GM19467 (cell line): ENCODE measurements around the gene PDP2.
"Not testable (repeated sequence)": the region's sequence is repeated elsewhere in the genome, so short reads cannot be mapped to it uniquely, and the experiment has no call there.

Source experiments
- ATAC-seq: cut with Tn5 transposase; IDR thresholded peaks from one replicate; pipeline ENCODE4 v1.9.1; 2021; ENCODE audit warnings: mild to moderate bottlenecking, moderate library complexity; ENCODE audit not compliant: unreplicated experiment

PDP2 gene

DNA sequence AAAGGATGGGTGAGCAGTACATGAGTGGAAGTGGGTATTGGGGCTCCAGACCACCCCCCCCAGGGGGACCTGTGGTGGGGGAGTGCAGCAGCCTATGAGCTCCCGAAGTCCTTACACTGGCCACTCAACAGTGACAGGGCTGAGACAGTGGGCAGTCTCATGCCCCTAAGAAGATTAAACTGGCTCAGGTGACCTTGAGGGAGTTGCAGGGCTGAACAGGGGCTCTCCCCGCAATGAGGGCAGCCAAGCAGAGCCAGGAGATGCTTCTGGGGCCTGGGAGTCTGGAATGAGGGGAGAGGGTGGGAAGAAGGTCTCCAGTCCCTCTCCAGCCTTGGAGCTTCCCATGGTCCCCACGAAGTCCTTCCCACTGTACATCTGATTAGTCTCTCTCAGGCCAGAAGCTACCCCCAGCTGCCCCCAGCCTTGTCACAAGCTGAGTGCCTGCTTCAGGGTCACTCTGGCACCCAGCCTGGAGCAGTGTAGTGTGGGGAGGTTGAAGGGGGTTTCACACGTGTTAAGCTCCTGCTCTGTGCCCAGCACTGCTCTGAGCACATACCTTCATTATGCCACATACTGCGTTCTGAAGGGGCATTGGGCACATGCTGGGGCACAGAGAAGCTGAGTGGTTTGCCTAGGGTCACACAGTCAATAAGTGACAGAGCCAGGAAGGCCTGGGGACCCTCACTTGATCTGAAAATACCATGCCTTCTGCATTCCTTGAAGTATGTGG lies 39.4 kb downstream of the PDP2 start:
- ATAC-seq: no peak

DNA sequence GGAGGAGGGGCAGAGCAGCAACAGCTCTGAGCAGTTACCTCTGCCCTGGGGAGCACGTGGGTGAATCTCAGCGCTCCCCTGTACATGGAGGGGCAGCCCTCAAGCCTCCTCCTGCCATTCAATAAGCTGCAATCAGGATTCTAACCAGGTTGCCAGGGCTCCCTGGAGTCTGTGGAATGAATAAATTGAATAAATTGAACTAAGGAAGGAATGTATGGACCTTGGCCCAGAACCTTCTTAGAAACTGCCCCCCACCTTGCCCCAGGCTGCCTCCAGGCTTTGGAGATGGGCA lies 39.9 kb downstream of the PDP2 start:
- no peak for ATAC-seq

DNA sequence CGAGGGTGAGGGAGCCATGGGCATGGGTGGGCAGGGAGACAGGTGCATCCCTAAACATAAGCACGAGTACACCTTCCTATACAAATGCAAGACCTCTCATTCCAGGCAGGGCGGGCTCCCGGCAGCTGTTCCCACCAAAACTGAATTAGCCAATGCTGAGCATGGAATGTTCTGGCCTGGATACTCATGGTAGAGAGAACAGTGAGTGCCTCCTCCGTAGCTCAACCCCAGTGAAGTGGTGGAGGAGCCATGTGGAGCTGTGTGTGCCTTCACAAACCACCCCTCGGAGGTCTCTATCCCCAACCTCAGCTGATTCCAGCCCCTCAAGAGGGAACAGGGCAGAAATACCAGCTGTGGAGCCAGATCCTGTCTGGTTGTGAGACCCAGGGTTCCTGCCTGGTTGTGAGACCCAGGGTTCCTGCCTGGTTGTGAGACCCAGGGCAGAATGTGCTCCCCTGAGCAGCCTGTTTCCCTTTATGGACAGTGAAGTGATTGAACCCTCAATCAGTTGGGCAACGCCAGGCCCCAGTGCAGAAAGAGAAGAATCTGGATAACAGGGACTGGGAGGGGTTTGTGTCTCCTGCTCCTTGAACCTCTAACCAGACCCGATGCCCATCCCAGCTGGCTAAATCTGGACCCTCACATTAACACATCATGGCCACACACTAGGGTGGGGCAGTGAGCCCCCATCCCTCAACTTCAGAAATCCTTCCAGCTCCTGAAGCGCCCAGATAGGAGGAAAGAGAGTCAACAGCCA lies 40.8 kb downstream of the PDP2 start:
- no peak for ATAC-seq

DNA sequence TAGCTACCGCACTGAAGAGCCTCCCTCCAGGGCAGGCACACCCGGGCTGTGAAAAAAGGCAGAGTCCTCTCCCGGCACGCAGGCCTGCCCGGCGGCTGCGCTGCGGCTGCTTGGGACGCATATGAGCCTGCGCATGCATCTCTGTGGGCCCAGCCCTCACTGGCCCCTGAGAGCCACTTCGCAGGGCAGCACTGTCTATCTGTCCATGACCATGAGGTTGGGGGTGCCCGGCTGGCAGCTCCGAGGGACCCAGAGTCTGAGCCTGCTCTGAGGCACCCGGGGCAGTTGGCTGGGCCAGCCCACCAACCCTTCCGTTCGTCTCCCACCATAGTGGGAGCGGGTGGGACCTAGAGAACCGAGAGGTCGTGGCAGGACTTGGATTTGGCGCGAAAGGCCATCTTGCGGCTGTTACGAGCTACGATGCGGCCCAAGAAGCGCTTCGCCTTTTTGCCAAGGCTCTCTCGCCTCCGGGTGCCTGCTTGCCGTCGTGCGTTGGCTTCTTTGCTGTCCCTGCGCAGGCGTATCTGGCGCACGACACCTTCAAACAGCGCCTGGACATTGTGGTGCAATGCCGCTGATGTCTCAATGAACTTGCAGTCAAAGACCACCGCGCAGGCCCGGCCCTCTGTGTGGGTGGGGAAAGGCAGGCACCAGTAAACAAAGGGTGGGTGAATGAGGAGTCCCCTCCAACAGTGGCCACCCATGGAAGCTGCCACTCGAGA lies 41.6 kb downstream of the PDP2 start:
- no peak for ATAC-seq

DNA sequence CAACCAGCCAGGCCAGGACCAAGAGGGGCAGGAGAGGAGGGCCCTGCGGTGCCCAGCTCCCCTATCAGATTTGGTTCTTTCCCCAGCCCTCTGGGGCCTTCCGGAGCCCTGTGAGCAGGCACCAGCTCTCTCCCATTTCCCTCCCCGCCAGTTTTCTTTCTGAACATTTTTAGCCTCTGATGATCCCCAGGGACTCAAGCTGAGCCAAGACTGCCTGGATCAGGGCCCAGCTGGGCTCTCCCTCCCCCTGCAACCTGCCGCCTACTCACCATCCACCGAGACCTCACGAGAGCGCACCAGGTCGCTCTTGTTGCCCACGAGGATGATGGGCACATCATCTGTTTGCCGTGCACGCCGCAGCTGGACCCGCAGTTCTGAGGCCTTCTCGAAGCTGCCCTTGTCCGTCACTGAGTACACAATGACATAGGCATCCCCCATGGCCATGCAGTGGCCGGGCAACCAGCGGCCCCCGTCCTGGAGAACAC lies 43.0 kb downstream of the PDP2 start:
- no peak for ATAC-seq

DNA sequence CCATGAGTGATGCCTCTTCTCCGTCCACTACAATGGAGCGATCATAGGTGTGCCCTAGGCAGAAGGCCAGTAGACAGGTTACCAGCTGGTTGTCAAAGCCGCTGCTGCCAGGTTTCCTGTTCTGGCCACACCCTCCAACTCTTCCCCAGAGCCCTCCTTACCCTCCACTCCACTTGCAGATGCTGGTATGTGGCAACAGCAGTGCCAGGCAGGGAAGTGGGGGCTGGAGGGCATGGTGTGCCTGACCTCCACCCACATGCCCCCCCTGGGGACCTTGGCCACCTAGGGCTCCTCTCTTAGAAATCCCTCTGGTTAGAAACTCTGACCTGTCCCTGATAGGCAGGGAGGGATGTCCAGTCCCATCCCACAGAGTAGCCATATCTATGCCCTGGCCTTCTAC lies 43.6 kb downstream of the PDP2 start:
- ATAC-seq: no peak

DNA sequence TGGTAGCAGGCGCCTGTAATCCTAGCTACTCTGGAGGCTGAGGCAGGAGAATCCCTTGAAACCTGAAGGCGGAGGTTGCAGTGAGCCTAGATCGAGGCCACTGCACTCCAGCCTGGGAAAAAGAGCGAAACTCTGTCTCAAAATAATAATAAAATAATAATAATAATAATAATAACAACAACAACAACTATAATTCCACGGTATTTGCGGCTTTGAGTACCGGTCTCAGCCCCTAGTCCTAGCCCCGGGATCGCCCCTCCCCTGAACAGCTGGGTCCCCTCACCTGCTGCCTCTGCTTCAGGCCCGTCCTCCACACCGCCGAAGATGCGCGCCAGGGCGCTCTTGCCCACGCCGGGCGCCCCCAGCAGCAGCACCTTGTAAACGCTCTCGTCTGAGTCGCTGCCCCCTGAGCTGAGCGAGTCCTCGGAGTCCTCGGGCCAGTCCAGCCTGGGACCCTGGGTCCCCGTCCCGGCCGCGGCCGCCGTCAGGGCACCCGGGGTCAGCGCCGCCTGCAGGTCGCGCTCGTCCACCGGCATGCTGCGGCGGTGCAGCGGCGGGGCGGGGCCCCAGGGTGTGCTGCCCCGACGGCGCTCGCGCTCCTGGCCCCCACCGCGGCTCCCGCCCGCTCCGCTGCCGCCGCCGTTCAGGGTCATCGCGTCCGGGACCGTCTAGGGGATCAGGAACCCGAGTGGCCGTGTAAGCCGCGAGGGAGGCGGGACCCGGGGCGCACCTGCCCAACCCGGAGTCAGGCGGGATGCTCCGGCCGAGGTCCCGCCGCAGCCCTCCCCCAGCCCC lies 44.4 kb downstream of the PDP2 start:
- no peak for ATAC-seq

DNA sequence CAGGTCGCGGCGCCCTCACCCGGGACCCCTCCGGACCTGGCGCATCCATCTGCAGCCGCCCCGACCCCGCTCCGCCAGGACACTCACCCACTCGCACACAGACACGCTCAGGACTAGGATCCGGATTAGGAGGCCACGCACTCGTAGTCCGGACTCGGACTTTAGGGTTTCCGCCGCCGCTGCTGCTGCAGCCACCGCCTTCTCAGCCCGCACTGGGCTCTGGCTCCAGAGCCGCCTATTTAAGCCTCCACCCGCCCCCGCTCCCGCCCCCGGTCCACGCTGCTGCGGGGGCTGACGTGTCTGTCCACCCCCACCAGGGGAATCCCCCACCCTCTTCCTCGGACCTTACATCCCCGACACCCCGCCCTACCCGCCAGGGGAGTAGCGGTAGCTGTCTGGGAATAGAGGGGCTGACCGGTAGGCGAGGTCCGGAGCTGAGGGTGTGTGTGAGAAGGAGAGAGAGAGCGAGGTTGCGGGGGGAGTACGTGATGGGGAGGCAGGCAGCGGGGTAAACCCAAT lies 45.1 kb downstream of the PDP2 start, which contains the start of gene RRAD:
Gene RRAD (minus strand): TSS at position 214 of the 519 bp plus-strand sequence. CDS start 356 bp downstream, outside the sequence.
- ATAC-seq: no peak

DNA sequence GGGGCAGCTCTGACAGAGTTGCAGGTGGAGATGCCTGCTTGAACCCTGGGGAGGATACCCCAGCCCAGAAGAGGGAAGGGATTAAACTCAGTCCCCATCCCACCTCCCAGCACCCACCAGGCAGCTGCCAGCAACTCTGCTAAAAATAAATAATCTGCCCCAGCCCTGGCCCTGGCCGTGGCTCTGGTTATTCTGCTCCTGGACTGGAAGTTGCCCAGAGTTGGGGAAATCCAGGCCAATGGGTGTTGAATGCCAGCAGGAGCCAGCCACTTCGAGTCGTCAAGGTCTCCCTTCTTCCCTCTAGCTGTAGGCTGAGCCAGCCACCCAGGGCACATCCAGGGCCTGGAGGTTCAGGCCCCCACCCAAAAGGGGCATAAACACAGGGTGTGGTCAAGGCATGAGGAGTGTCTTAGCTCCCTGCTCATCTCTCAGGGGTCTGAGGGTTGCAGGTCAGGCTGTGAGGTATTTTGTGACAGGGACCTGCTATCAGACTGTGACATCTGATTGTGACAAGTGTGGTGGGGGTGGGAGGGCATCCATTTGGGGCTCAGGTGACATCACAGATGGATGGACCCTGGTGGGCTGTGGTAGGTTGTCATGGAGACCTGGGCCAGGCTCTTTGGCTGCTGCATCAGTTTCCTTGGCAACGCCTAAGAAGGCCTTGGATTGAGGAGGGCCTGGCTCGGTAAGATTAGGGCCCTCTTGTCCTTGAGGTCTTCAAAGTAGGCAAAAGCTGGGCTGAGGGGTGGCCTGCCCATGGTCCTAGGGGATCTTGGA lies 46.0 kb downstream of the PDP2 start:
- no peak for ATAC-seq

DNA sequence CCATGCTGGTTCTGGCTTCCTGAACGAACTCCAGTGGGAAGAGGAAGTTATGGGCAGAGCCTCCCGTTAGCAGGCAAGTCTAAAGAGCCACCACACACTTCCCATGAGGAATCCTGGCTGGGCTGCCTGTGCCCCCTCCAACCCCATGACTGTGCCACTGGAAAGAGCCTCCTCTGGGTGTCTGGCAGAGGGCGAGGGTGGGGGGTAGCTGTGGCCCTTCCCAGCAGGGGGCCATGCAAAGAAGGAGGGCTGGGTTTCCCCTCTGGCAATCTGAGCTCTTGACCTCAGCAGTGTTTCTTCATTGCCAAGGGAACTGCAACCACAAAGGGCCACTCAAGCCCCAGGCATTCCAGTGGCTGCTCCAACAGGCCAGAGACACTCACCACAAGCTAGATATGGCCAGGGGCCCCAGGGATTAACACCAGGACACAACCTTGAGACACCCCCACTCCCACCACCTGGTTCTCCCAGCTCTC lies 46.7 kb downstream of the PDP2 start:
- no peak for ATAC-seq

DNA sequence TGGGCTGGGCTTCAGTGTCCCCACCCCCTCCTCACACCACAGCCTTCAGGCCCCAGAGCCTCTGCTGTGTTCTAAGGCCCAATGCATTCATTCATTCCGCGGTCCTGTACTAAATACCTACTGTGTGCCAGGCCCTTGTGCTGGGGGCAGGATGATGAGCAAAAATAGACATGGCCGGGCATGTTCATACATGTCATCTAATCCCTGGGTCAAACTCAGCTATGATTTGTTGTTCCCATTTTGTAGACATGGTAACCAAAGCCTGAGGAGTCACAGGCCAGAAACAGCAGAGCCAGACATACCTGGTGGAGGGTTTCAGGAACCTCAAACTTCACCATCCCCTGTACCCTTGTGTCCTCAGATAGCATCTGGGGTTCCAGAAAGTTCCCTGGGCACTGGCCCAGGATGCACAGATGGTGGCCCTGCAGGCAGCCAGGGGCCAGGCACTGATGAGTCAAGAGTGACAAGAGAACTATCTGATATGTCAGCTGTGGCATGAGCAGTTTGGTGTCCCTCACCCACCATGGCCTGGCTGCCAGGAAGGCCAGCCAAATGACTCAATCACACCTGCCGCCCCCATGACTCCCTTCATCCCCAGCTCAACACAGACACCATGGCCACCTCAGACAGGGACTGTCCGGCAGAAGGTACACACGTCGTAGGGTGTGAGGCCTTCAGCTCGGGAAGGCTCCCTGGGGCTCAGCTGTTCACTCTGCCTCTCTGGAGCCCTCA lies 47.8 kb downstream of the PDP2 start:
- no peak for ATAC-seq

DNA sequence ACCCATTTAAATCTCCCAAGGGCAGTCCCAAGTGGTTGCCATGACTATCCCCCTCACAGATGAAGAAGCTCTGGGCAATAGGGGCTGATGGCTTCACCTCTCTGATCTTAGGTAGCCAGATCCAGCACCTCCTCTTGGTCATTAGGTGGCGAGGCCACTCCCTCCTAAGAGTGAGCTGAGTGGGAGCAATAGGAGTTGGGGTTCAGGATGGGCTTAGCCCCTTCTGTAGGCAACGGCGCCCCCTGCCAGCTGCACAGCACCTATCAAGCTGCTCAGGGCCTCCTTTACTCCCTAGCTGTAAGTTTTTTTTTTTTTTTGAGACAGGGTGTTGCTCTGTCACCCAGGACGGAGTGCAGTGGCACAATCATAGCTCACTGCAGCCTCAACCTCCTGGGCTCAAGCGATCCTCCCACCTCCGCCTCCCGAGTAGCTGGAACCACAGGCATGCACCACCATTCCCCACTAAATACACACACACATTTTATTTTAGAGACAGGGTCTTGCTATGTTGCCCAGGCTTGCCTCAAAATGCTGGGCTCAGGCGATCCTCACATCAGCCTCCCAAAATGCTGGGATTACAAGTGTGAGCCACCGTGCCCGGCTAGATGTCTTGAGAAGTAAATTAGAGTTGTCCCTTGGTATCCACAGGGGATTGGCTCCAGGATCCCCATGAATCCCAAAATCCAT lies 48.5 kb downstream of the PDP2 start:
- no peak for ATAC-seq

DNA sequence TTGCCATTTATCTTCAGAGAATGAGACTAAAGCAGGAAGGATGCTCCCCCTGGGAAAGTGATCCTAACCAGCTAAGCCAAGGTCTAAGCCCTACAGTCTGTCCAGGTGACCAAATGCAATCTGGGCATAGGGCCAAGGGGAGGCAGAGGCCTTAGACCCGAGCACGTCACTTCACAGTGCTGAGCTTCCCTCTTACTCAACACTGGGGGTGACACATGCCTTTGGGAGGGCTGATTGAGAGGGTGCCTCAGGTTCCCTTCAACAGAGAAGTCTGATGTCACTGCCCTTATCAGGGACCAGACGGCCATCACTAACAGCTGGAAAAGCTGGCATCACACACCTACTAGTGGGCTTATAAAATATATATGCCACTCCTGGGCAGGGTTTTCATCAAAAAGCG lies 49.9 kb downstream of the PDP2 start:
- ATAC-seq: no peak

DNA sequence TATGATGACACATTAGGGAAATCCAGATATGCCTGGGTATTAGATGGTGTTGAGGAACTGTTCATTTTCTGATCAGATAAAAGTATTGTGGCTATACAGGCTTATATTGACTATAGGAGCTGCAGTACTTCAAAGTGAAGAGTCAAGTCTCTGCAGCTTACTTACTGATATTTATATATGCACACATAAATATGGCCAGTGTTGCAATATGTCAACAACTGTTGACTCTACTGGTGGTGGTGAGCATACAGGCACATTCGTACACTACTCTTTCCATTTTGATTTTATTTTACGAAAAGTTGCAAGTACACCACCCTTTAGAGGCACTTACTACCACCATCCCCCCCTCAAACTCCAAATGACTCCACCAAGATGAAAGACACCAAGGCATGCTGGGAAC lies 51.4 kb downstream of the PDP2 start:
- no peak for ATAC-seq

DNA sequence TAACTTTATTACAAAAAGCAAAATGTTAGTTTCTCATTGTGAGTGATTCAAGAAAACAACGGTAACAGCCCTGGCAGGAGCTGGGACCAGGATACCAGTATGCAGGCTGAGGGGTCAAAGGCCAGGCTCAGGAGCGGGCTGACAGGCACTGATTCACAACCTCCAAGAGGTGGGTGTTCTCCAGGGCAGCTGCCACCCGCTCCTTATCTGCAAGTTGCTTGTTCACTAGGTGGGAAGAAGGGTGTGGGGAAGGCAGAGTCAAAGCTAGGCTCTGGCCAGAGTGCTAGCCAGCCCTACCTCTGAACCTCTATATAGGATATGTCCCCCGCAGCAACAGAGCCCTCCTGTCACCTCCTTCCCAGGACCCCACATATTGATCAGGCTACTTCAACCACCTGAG lies 51.8 kb downstream of the PDP2 start:
- no peak for ATAC-seq

DNA sequence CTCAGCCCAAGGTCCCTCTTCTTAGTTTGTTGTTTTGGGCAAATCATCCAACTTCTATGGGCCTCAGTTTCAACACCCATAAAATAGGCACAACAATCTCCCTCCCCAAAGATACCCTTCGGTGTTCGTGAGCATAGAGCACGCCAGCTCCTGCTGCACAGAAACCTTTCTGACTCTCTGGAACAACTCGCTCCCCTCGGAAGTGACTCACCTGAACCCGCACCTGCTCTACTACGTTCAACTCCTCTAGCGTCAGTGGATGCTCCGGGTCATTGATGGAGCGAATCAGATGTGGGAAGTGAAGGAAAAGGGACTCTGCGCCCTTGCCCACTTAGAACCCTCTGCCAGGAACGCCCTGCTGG lies 53.4 kb downstream of the PDP2 start:
- no peak for ATAC-seq

DNA sequence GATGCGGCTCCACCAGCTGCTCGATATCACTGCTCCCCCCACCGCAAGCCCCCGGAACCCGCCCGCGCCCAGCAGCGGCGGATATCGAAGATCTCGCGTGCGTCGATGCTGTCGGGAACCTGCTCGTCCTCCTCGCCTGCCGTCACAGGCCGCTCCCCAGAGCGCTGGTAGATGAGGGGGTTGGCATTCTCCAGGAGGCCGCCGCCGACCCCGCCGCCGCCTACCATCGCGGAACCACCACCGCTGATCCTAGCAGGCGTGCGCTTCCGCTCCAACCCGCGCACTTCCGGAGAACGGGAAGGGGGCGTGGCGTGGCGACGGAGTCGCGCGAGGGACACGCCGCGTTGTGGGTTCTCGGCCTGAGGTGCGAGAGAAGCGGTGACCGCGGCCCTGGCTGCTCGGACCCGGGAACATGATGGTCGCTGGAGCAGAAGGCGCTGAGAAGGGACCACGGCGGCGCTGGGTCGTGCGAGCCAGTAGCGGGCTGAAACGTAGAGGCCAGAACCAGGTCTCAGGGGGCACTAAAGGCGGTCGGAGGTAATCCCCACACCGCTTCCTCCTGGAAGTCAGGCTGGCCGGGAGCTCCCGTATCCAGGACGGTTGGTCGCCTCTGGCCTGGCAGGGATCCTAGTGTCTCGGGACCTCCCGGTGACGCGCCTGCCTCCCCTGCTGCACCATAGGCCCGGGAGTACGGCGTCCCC lies 54.0 kb downstream of the PDP2 start, which contains the start of gene CIAO2B:
Gene CIAO2B (minus strand): TSS at position 265 of the 701 bp plus-strand sequence. CDS start 38 bp downstream, at position 227.
- peak; percentile 79 for ATAC-seq

DNA sequence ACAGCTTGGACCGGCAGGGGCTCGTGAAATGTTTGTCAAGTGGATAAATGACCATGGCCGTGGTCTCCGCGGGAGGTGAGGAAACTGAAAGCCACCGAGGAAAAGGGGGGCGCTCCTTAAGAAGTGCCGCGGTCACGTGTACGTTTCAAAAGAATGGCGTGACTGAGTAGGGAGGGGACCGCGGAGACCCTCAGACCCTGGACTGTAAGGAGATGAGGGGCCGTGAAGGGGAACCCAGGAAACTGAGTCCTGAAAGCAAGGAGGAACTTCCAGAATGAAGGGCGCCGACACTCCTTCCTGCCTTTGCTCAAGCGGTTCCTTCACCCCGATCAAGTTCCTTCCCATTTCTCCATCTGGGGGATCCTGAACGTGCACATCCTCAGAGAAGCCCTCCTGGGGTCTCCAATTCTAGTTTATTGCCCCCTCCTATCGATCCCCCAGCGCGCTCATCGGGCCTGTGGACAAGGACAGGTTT lies 54.6 kb downstream of the PDP2 start:
- ATAC-seq: not testable (repeated sequence)
